Astrocyte of the spinal cord (primary cell): ENCODE data around the gene BCAS4.
A peak's percentile ranks its signal among the peaks of the same experiment; 100 is the strongest.

Source experiments
- DNase-seq: peaks from one replicate; pipeline ENCODE4 v3.0.0; 2011; ENCODE audit warnings: low read depth, low spot score
- H3K4me3 ChIP-seq: 2 replicates; pipeline ENCODE4 v1.5.1; 2011; ENCODE audit warnings: low read depth, mild to moderate bottlenecking, low read length, moderate library complexity
- CTCF ChIP-seq: IDR thresholded peaks from 2 replicates; pipeline ENCODE4 v1.5.1; 2012; ENCODE audit warnings: low read depth, mild to moderate bottlenecking, low read length, inconsistent platforms
- in situ Hi-C: cut with HindIII; loops from 2 replicates; pipeline ENCODE4 v1.10.0; 2017; ENCODE audit warnings: low sequenced_read_pairs

Gene BCAS4

GRCh38 chr20:50784464-50784863 lies 10.4 kb upstream of the BCAS4 start:
- in situ Hi-C loops, result no loop called here
- TF ChIP-seq CTCF, result no peak
- H3K4me3 ChIP-seq, result no peak overlapping the region
- DNase-seq, result no peak

- in situ Hi-C loops, result no loop called here
- H3K4me3 ChIP-seq, result no peak overlapping the region
- DNase-seq, result no peak
- TF ChIP-seq CTCF, result no peak
These were observed 8.2 kb upstream of the BCAS4 start for GRCh38 chr20:50786703-50787102.

- no peak for DNase-seq
- no peak for TF ChIP-seq CTCF
- no peak overlapping the region for H3K4me3 ChIP-seq
- in situ Hi-C loops, result no loop called here
These were observed 7.7 kb upstream of the BCAS4 start for GRCh38 chr20:50787181-50787580.

GRCh38 chr20:50788045-50788991 lies 6.5 kb upstream of the BCAS4 start:
- in situ Hi-C loops, result no loop called here
- peak; percentile 63 for TF ChIP-seq CTCF
- H3K4me3 ChIP-seq, result no peak overlapping the region
- peak; percentile 57 for DNase-seq

- DNase-seq, result no peak
- H3K4me3 ChIP-seq, result no peak overlapping the region
- in situ Hi-C loops, result no loop called here
- TF ChIP-seq CTCF, result no peak
These were observed 4.8 kb upstream of the BCAS4 start for GRCh38 chr20:50789968-50790650.

- peak; percentile 90 for TF ChIP-seq CTCF
- in situ Hi-C loops, result no loop called here
- peak; percentile 90 for DNase-seq
- H3K4me3 ChIP-seq, result no peak overlapping the region
These were observed 4.1 kb upstream of the BCAS4 start for GRCh38 chr20:50790651-50791277.
